NCI-H1105 (cell line): ENCODE data around the gene OR52I2.

Experiments used
- DNase-seq: peaks from one replicate; lab custom pipeline; 2025; lab: John Stamatoyannopoulos, UW

OR52I2 gene

DNA sequence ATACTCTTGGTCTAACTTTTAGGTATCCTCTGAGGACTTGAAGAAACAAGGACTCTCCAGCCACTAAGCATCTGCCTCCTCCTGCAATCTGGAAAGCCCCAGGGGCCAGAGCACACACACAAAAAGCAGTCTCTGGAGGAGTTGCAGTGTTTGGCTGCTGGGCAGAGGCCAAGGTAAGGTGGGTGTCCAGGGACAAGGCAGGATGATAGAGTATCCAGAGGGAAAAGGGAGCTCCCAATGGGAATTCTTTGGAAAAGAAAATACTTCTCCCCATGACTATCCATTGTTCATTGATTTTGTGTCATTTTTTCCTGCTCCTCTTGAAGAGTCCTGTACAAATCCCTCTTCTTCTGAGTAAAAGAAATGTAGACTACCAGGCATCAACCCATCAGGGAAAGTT is at the start of gene OR52I2:
Gene OR52I2, plus strand, starts transcription at position 301 of the 400 bp plus-strand sequence.
- no peak for DNase-seq

DNA sequence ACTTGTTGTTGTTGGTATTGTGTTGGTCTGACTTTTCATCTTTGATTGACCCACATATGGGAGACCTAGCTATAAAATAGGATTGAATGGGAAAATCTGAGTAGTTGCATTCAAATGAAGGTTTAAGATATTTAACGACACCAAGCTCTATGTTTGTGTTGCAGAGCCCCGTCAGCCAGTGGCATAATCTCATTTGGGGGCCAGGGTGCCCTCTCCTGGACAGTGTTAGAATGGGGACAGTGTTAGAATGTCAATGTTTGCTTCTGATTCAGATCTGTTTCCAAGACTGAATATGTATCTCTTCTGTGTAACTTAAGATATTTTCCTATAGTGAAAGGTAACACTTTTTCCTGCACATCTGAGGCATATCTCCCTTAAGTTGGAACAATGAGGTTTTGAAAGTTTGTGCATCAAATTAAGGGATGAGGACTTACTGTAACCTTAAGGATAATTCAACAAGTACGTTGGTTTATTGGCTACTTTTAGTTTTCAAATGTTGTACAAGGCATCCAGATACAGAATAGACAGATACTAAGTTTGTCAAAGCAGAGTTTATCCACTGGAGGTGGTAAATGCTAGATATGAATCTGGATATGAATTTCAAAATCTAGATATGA is 41.8 kb upstream of the OR52I2 start:
- peak; percentile 2 for DNase-seq

DNA sequence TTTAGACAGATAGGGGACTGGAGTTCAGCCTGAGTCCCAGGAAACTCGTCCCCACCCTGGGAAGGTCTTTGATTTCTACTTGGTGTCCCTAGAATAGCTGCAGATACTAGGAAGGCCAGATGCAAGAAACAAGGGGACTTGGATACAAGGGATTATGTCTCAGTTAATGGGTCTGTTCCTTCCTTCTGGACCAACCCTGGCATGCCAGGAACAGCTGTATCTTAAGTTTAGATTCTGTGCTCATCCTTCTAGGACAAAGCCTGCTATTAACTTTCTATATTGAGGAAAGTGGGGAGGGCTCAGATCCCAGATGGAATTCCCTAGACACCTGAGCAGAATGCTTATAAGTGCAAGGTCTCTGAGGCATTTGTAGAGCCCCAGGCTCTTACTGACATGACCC is 40.5 kb upstream of the OR52I2 start:
- DNase-seq, result no peak

DNA sequence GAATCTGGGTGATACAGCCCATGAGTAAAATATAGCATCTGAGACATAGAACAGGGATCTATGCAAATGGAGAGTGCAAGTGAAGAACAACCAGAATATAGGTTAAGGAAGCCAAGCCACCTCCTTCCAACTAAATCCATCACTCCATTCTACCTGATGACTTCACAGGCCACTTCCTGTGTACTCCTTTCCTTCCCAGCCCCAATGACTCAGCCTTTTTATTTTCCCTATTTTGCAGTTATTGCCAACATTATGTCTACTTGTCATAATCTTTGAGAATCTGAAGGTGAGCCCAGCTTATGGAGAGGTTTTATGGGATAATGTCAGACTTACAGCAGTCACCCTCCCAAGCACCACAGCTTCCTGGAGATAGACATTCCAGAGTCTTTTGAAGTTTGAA is 38.0 kb upstream of the OR52I2 start:
- DNase-seq, result no peak

DNA sequence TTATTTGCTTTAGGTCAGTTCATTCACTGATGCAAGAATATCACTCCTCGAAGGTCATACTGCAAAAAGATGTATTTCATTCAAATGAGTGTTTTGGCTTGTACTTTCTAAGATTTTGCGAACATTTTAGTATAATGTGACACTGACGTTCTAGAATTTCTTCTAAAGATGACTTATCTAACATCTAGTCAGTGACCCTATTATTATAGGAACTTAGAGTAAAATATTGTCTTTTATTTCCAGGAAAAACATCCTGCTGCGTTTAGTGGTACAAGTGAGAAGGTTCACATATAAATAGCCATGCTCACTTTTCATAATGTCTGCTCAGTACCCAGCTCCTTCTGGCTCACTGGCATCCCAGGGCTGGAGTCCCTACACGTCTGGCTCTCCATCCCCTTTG is 36.7 kb upstream of the OR52I2 start, which contains the start of gene OR52M1:
Gene OR52M1, plus strand, starts transcription at position 301 of the 400 bp plus-strand sequence. Its CDS starts 0 bp downstream, at position 301.
- no peak for DNase-seq

DNA sequence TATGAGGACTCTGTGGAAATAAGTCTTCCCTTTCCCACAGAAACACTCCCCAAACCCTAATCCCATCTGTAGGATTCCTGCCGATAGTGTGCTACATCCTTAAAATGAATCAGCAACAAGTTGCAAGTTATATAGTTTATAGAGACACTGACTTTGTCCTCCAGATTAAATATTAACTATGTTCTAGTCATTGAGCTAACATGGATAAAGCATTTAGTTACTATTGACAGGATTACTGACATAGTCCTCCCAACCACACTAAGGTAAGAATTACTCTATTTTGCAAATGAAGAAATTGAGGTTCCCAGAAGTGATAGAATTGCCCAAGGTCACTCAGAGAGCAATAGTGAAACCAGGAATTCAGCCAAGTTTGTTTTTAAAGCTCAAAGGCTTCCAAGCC is 34.7 kb upstream of the OR52I2 start:
- DNase-seq, result no peak

DNA sequence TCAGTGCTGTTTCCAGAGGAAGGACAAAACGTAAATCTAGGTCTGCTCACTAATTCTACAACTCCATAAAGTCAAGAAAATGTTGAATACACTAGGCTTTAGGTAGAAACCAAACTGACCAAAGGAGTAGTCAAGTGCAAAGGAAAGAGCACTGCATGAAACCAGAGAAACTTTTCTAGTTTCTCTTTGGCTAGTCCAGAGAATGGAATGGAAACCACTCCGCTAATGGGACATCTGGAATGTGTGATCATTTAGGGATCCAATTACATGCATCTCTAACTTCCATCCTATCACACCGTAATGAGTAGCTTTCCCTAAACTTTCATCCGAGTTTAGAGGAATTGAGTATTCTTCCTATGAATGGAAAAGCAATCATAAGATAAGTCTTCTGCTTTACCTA is 34.1 kb upstream of the OR52I2 start:
- DNase-seq, result no peak

DNA sequence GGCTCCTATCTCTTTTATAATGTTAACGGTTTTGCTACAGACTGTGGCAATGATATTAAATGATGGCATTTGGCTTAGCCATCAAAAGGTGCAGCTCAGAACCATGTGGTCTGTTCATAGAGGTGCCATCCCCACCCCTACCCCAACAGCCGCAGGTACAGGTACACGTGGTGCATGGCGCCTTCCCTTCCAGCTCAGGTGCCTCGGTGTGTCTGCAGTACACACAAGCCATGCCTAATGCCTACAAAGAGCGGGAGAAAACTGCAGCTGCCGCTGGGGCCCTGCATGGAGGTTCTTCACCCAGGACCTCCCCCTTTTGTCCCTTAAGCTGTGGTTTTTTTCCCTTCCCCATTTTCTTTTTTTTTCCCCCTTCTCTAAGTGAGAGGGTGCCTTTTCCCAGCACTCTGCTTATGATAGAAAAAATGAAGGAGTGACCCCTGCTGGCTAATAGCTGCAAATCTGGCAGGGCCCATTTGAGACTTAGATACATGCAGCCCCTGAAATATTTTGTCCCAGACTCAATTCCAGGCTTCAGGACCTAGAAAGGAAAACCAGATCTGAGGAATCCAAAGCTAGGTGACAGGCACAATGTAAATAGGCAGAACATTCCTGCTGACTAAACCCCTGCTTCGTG is 30.1 kb upstream of the OR52I2 start:
- no peak for DNase-seq

DNA sequence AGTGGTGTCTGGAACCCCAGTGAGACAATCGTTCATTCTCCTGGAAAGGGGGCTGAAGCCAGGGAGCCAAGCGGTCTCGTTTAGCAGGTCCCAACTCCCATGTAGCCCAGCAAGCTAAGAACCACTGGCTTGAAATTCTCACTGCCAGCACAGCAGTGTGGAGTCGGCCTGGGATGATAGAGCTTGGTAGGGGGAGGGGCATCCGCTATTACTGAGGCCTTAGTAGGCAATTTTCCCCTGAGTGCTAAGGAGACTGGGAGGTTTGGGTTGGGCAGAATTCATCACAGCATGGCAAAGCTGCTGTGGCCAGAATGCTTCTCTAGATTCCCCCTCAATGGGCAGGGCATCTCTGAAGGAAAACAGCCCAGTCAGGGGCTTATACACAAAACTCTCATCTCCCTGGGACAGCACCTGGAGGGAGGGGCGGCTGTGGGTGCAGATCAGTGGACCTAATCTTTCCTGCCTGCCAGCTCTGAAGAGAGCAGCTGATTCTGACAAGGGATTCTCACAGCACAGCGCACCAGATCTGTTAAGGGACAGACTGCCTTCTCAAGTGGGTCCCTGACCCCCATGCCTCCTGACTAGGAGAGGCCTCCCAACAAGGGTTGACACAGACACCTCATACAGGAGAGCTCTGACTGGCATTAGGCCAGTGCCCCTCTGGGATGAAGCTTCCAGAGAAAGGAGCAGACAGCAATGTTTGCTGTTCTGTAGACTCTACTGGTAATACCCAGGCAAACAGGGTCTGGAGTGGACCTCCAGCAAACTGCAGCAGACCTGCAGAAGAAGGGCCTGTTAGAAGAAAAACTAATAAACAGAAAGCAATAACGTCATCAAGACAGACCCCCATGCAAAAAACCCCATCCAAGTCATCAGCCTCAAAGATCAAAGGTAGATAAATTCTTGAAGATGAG is 21.8 kb upstream of the OR52I2 start:
- no peak for DNase-seq

DNA sequence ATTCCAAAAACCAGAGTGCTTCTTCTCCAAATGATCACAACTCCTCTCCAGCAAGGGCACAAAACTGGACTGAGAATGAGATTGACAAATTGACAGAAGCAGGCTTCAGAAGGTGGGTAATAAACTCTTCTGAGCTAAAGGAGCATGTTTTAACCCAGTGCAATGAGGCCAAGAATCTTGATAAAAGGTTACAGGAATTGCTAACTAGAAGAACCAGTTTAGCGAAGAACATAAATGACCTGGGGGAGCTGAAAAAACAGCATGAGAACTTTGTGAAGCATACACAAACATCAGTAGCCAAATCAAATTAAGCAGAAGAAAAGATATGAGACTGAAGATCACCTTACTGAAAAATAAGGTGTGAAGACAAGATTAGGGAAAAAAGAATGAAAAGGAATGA is 21.1 kb upstream of the OR52I2 start:
- no peak for DNase-seq

DNA sequence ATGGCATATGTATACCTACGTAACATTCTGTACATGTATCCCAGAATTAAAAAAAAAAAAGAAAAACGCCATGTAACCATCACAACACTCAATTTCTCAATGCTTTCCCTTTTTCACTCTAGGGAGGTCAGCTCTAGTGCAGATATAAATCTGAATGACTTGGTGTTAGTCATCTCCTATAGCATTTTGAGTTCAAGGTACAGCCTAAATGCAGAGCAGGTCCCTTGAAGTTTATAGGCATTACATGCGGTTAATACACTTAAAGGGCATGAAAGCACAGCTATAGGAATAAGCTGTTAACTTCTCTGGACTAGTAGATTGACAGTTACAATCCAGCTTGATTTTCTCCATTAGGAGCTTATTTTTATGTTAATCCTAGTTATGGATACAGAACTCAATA is 16.2 kb upstream of the OR52I2 start:
- DNase-seq, result no peak

DNA sequence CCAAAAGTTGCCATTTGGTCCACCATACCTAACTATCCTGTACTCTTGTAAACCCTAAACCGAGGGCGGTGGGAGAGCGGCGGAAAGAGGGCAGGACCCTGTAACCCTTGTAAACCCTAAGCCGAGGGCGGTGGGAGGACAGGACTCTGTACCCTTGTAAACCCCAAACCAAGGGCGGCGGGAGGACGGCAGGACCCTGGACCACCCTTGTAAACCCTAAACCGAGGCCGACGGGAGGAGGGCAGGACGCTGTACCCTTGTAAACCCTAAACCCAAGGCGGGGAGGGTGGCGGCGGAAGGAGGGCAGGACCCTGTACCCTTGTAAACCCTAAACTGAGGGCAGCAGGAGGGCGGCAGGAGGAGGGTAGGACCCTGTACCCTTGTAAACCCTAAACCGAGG is 12.5 kb upstream of the OR52I2 start:
- DNase-seq, result no peak

DNA sequence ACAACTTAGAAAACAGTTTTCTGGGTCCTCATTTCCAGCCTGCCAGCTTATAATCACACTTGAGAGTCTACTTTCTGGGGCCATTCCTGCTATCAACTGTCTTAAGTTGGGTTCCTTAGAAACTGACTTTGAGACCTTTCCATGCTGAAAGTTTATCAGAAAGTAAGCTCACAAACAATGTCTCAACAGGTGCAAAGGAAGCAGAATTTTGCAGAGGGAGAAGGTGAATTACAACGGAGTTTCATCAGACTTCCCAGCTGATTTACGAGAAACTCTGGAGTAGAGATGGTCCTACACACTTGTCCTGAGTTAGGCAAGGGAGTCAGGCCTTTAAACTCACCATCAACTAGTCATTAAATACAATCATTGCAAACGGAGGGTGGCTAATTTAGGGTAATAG is 4.7 kb upstream of the OR52I2 start:
- no peak for DNase-seq

DNA sequence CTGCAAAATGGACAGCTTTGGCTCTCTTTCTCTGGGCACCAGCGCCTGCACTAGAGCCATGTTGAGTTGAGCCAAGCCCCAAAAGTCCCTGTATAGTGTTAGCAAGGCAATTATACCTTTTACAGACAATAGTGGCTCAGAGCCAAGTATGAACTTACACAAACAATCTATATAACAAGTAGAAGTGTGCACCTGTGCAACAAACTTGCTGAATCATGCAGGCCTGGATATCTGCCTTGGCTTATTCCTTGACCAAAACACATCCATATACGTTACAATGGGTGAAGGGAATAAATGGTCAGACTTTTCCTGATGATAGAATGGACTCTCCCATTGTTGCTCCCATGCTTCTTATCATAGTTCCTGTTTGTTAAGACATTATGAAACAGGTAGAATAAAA is 3.8 kb upstream of the OR52I2 start:
- peak; percentile 60 for DNase-seq

DNA sequence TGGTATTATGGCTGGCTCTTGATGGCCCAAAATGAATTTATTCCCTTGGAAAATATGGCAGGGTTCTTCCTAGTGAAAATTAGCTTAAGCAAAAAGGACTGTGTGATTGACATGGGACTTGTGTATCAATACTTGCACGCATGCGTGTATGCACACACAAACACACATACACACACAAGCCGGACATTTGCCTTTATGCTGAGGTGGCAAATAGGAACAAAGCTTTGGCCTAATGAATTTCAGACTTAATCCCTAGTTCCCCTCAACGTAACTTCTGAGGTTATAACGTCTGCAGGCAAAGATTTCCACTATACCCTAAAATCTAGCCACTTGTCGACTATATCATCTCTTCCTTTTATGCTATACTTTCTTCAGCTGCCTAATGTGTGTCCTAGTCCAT is 2.9 kb upstream of the OR52I2 start:
- DNase-seq, result no peak

DNA sequence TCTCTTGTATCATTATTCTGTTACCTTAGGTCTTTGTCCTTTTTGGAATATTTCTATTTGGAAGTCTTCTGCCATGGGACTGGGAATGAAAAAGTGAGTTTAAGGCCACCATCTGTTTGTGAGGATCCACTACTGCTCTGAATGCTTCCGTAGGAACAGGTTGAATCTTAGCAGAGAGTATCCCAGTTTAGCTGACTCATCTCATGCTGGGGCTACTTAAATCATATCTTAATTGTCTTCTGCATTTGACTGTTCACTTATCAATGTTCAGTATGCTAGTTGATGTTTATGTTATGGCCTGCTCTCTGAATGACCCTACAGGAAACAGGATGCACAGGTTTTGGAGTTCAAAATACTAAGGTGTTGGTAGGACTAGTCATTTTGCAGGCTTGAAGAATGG is 1.4 kb upstream of the OR52I2 start:
- no peak for DNase-seq

DNA sequence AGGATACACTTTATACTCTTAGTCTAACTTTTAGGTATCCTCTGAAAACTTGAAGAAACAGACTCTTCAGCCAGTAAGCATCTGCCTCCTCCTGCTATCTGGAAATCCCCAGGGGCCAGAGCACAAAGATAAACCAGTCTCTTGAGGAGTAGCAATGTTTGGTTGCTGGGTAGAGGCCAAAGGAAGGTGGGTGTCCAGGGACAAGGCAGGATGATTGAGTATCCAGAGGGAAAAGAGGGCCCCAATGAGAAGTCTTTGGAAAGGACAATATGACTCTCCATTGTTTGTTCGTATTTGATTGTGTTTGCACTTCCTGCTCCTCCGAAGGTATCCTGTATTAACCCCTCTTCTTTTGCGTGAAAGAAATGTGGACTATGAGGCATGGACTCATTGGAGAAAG is 7.5 kb downstream of the OR52I2 start:
- no peak for DNase-seq

DNA sequence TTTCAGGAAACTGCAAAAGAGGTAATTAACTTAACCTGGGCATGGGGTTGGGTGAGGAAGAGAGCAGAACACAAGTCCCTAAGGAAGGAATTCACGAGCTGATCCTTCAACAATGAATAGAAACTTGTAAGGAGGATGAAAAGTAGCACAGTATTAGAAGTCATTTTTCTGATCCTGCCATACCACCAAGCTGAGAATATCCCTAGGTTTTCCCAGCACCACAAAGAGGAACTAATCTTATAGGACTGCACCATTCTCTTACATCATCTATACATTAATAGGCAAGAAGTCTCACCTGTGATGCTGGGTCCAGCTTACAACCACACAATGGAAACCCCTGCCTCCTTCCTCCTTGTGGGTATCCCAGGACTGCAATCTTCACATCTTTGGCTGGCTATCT is 12.2 kb downstream of the OR52I2 start, which contains the start of gene OR52I1:
Gene OR52I1, plus strand, starts transcription at position 301 of the 400 bp plus-strand sequence. Its CDS starts 0 bp downstream, at position 301.
- no peak for DNase-seq

DNA sequence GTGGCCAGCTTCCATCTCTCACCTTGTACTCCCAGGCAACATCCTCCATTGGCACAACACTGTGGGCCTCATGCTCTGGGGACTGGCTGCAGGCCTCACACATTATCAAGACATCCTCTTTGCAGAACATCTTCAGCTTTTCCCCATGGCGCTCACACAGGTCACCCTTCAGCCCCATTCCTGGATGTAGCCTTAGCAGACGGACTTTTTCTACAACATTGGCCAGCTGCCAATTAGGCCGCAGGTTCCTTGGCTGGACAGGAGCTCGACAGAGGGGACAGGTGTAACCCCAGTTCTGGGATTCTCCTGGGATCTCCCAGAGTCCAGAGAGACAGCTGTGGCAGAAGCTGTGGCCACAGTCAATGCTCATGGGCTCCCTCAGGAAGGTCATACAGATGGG is 23.5 kb downstream of the OR52I2 start:
- no peak for DNase-seq

DNA sequence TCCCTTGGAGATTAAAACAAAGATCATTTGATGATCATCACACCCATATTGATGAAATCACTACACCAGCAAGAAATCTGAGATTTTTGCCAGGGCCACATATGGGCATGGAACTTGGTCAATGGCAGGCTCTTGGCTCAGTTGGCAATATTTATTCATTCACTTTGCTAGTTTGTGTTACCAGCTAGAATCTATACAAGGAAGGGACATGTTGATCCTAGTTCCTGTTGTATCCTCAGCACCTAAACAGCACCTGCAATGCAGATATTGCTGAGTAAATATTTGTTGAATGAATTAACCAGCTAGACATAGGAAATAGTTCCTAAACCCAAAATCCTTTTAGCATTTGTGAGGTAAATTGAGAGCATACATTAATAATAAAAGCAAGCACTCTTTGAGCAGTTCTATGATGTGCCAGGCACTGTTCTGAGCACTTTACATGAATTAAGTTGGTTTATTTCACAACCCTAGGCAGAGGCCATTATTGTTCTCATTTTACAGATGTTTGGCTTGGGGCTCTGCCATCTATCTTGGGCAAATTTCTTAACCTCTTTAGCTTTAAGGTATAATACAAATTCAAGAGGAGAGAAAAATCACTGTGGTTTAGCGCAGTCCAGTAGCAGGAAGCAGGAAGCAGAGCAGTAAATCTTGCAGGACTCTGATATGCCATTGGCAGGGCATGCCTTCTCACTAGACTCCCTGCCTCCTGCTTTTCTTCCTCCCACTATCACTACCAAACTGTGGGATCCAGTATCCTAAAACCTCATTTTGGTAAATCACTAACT is 24.9 kb downstream of the OR52I2 start:
- DNase-seq, result peak; percentile 16

DNA sequence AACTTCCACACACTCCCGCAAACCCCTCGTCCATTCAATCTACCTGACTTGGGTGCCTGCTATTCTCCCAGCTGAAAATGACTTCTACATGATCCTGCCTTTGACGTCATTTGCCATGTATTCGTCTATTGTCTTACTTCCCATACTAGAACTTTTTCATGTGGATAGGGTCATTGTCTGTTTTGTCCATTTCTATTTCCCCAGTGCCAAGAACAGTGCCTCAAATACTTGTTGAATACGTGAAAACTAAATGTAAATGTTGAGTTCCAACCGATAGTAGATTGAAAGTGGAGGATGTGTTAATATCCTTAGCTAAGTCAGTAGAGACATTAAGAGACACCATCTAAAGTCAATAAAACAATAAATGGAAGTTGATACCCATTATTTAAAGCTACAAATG is 25.6 kb downstream of the OR52I2 start:
- DNase-seq, result no peak
